CD4-positive, alpha-beta T cell treated with Interleukin-10 for 1 hour (primary cell): ENCODE data around the gene ALKAL2.

ENCODE experiments used
- DNase-seq: peaks from one replicate; pipeline ENCODE4 v3.0.0-alpha.2; 2020

ALKAL2 gene

GRCh38 chr2:289362-290089 lies 1.6 kb upstream of the ALKAL2 start:
- DNase-seq: no peak

- DNase-seq: no peak
Observed at GRCh38 chr2:288758-289361, 969 bp upstream of the ALKAL2 start.

GRCh38 chr2:287471-287885 lies 413 bp downstream of the ALKAL2 start:
- no peak for DNase-seq

- DNase-seq: no peak
Observed at GRCh38 chr2:286774-287392, 1.0 kb downstream of the ALKAL2 start.

- no peak for DNase-seq
Observed at GRCh38 chr2:286035-286434, 1.9 kb downstream of the ALKAL2 start.

GRCh38 chr2:285531-285930 lies 2.4 kb downstream of the ALKAL2 start:
- DNase-seq: no peak

GRCh38 chr2:284896-285492 lies 2.9 kb downstream of the ALKAL2 start:
- DNase-seq: no peak

GRCh38 chr2:283996-284794 lies 3.7 kb downstream of the ALKAL2 start:
- DNase-seq: no peak

GRCh38 chr2:282371-283263 lies 5.3 kb downstream of the ALKAL2 start:
- no peak for DNase-seq

GRCh38 chr2:281381-281780 lies 6.5 kb downstream of the ALKAL2 start:
- DNase-seq: no peak

- DNase-seq: no peak
Observed at GRCh38 chr2:280650-281110, 7.2 kb downstream of the ALKAL2 start.

GRCh38 chr2:279956-280649 lies 7.8 kb downstream of the ALKAL2 start:
- DNase-seq: no peak

GRCh38 chr2:279366-279765 lies 8.5 kb downstream of the ALKAL2 start:
- DNase-seq: no peak

GRCh38 chr2:278927-279320 lies 9.0 kb downstream of the ALKAL2 start:
- DNase-seq: no peak

GRCh38 chr2:278312-278926 lies 9.5 kb downstream of the ALKAL2 start:
- no peak for DNase-seq

GRCh38 chr2:275466-275865 lies 12.4 kb downstream of the ALKAL2 start:
- no peak for DNase-seq

GRCh38 chr2:274503-274902 lies 13.4 kb downstream of the ALKAL2 start:
- no peak for DNase-seq

- no peak for DNase-seq
Observed at GRCh38 chr2:273333-273732, 14.6 kb downstream of the ALKAL2 start.

- DNase-seq: no peak
Observed at GRCh38 chr2:271917-272316, 16.0 kb downstream of the ALKAL2 start.

- DNase-seq: no peak
Observed at GRCh38 chr2:270861-271260, 17.0 kb downstream of the ALKAL2 start.
